Measurements from ENCODE around the gene GRM7.

GRM7 gene

GRCh38 chr3:7615043-7615442 lies 754.1 kb downstream of the GRM7 start:
- Histone ChIP-seq H4K20me1 (ENCODE audit: control insufficient read depth, insufficient read depth, low read depth, low read length) (no peaks in the 10 kb centered on the region), H3F3A (ENCODE audit: control insufficient read depth, insufficient read depth) (no peaks in the 10 kb centered on the region), H3K9me2 (replicated peaks; ENCODE audit: control insufficient read depth, low read length) (no peaks in the 10 kb centered on the region), H3K4me3 (ENCODE audit: low read length) (no peak overlapping the region), H3K36me3 (ENCODE audit: control insufficient read depth, low read length) (no peaks in the 10 kb centered on the region), H3K79me2 (ENCODE audit: control insufficient read depth, low read length) (no peaks in the 10 kb centered on the region), H3K9me3 (ENCODE audit: control insufficient read depth, insufficient read depth, low read length) (no peaks in the 10 kb centered on the region), H3K27me3 (ENCODE audit: control insufficient read depth, low read length) (no peaks in the 10 kb centered on the region), H3K4me2 (ENCODE audit: low read length) (no peak overlapping the region), H3K4me1 (ENCODE audit: control insufficient read depth, low read length) (no peaks in the 10 kb centered on the region), H3K27ac (ENCODE audit: low read depth, low read length) (no peak overlapping the region)
- TF ChIP-seq EZH2phosphoT487 (IDR thresholded peaks at IDR 0.05; ENCODE audit: borderline replicate concordance, low read length) (no peak), CTCF (IDR thresholded peaks at IDR 0.05; ENCODE audit: low read depth, low read length, poor library complexity, severe bottlenecking) (no peak)

GRCh38 chr3:7618606-7619005 lies 757.7 kb downstream of the GRM7 start:
- Histone ChIP-seq H3K4me2 (ENCODE audit: low read length) (no peak overlapping the region), H3K9me3 (ENCODE audit: control insufficient read depth, insufficient read depth, low read length) (no peaks in the 10 kb centered on the region), H3K27me3 (ENCODE audit: control insufficient read depth, low read length) (no peaks in the 10 kb centered on the region), H3F3A (ENCODE audit: control insufficient read depth, insufficient read depth) (no peaks in the 10 kb centered on the region), H4K20me1 (ENCODE audit: control insufficient read depth, insufficient read depth, low read depth, low read length) (no peaks in the 10 kb centered on the region), H3K9me2 (replicated peaks; ENCODE audit: control insufficient read depth, low read length) (no peaks in the 10 kb centered on the region), H3K4me1 (ENCODE audit: control insufficient read depth, low read length) (no peaks in the 10 kb centered on the region), H3K36me3 (ENCODE audit: control insufficient read depth, low read length) (no peaks in the 10 kb centered on the region), H3K27ac (ENCODE audit: low read depth, low read length) (no peak overlapping the region), H3K79me2 (ENCODE audit: control insufficient read depth, low read length) (no peaks in the 10 kb centered on the region), H3K4me3 (ENCODE audit: low read length) (no peak overlapping the region)
- TF ChIP-seq CTCF (IDR thresholded peaks at IDR 0.05; ENCODE audit: low read depth, low read length, poor library complexity, severe bottlenecking) (no peak), EZH2phosphoT487 (IDR thresholded peaks at IDR 0.05; ENCODE audit: borderline replicate concordance, low read length) (no peak)

DNA sequence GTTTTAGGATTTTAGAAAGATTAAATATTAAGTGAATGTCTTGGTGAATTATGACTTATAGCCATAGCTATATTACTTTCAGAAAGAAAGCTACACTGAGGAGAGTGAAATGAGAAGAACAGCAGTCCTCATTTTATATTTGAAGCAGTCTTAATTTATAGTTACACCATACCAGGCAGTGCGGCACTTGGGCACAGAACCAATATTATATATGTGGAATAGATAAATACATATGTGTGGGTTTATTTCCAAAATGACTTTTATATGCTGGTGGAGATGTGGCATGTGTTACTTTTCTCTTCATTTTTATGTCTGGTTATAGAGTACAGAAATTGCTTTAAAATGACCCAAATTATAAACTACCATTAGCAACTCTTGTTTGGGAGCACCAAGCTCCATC lies 759.5 kb downstream of the GRM7 start:
- Histone ChIP-seq H3K79me2 (ENCODE audit: control insufficient read depth, low read length) (no peaks in the 10 kb centered on the region), H3K27ac (ENCODE audit: low read depth, low read length) (no peak overlapping the region), H3K4me1 (ENCODE audit: control insufficient read depth, low read length) (no peaks in the 10 kb centered on the region), H3K27me3 (ENCODE audit: control insufficient read depth, low read length) (no peaks in the 10 kb centered on the region), H3F3A (ENCODE audit: control insufficient read depth, insufficient read depth) (no peaks in the 10 kb centered on the region), H3K4me2 (ENCODE audit: low read length) (no peak overlapping the region), H3K36me3 (ENCODE audit: control insufficient read depth, low read length) (no peaks in the 10 kb centered on the region), H3K9me3 (ENCODE audit: control insufficient read depth, insufficient read depth, low read length) (no peaks in the 10 kb centered on the region), H3K4me3 (ENCODE audit: low read length) (no peak overlapping the region), H4K20me1 (ENCODE audit: control insufficient read depth, insufficient read depth, low read depth, low read length) (no peaks in the 10 kb centered on the region), H3K9me2 (replicated peaks; ENCODE audit: control insufficient read depth, low read length) (no peaks in the 10 kb centered on the region)
- TF ChIP-seq CTCF (IDR thresholded peaks at IDR 0.05; ENCODE audit: low read depth, low read length, poor library complexity, severe bottlenecking) (no peak), EZH2phosphoT487 (IDR thresholded peaks at IDR 0.05; ENCODE audit: borderline replicate concordance, low read length) (no peak)

All from DOHH2 (cell line).